ENCODE data around the gene EIF4G3.

Gene EIF4G3

GRCh38 chr1:20936621-20937020 lies 240.1 kb downstream of the EIF4G3 start:
- no peak overlapping the region for H3K27ac ChIP-seq
- TF ChIP-seq CTCF (conservative IDR thresholded peaks at IDR 0.05): no peak
- TF ChIP-seq ZFX (IDR thresholded peaks at IDR 0.05): no peak

- no peak overlapping the region for H3K27ac ChIP-seq
- TF ChIP-seq CTCF (conservative IDR thresholded peaks at IDR 0.05): no peak
- TF ChIP-seq ZFX (IDR thresholded peaks at IDR 0.05): no peak
Observed at GRCh38 chr1:20936216-20936615, 240.5 kb downstream of the EIF4G3 start.

- no peak for TF ChIP-seq ZFX (IDR thresholded peaks at IDR 0.05)
- no peak for TF ChIP-seq CTCF (conservative IDR thresholded peaks at IDR 0.05)
- no peak overlapping the region for H3K27ac ChIP-seq
Observed at GRCh38 chr1:20935717-20936116, 241.0 kb downstream of the EIF4G3 start.

- H3K27ac ChIP-seq: no peak overlapping the region
- no peak for TF ChIP-seq ZFX (IDR thresholded peaks at IDR 0.05)
- no peak for TF ChIP-seq CTCF (conservative IDR thresholded peaks at IDR 0.05)
Observed at GRCh38 chr1:20932437-20932977, 244.2 kb downstream of the EIF4G3 start.

GRCh38 chr1:20931930-20932436 lies 244.7 kb downstream of the EIF4G3 start:
- H3K27ac ChIP-seq: no peak overlapping the region
- TF ChIP-seq CTCF (conservative IDR thresholded peaks at IDR 0.05) (no peak), ZFX (IDR thresholded peaks at IDR 0.05) (no peak)

- no peak for TF ChIP-seq ZFX (IDR thresholded peaks at IDR 0.05)
- no peak for TF ChIP-seq CTCF (conservative IDR thresholded peaks at IDR 0.05)
- H3K27ac ChIP-seq: no peak overlapping the region
Observed at GRCh38 chr1:20930427-20930826, 246.3 kb downstream of the EIF4G3 start.

GRCh38 chr1:20928146-20928545 lies 248.6 kb downstream of the EIF4G3 start:
- H3K27ac ChIP-seq: no peak overlapping the region
- no peak for TF ChIP-seq CTCF (conservative IDR thresholded peaks at IDR 0.05)
- TF ChIP-seq ZFX (IDR thresholded peaks at IDR 0.05): no peak

All from C4-2B (cell line).